Pulmonary artery endothelial cell (primary cell): ENCODE data around the gene NUDT22. TPM values are rescaled to one million over a fixed set of nuclear protein-coding genes. Genes with fewer than 3 reads are reported as not detected.
"Not testable (repeated sequence)": the region's sequence is repeated elsewhere in the genome, so short reads cannot be mapped to it uniquely, and the experiment has no call there.

Experiments used
- DNase-seq: peaks from one replicate; pipeline ENCODE4 v3.0.0-alpha.2; 2011; ENCODE audit warnings: low read depth, low spot score
- total RNA-seq: library from RNA; depleted of rRNA; stranded (reverse); fragments of >200 nt; gene quantifications from 2 replicates; pipeline ENCODE4 v1.2.3, GENCODE V29; 2014

The NUDT22 gene
- total RNA-seq, 1 donor from 2014 or later = 47.1 TPM

GRCh38 chr11:64241491-64242374 lies 15.7 kb downstream of the NUDT22 start:
- no peak for DNase-seq

- no peak for DNase-seq
Measured at GRCh38 chr11:64243236-64243854, 17.3 kb downstream of the NUDT22 start.

GRCh38 chr11:64244107-64244506 lies 18.0 kb downstream of the NUDT22 start:
- DNase-seq = no peak

GRCh38 chr11:64244966-64245365 lies 18.9 kb downstream of the NUDT22 start:
- DNase-seq = no peak

GRCh38 chr11:64245401-64245796 lies 19.3 kb downstream of the NUDT22 start:
- DNase-seq = no peak

- no peak for DNase-seq
Measured at GRCh38 chr11:64245797-64246620, 19.9 kb downstream of the NUDT22 start.

- DNase-seq = not testable (repeated sequence)
Measured at GRCh38 chr11:64246621-64246870, 20.5 kb downstream of the NUDT22 start.

- no peak for DNase-seq
Measured at GRCh38 chr11:64246871-64247728, 21.0 kb downstream of the NUDT22 start, which contains the start of gene PPP1R14B. Gene PPP1R14B, minus strand, starts transcription at chr11:64246943. Its CDS starts 270 bp downstream, at chr11:64246673.

- no peak for DNase-seq
Measured at GRCh38 chr11:64247729-64248531, 21.9 kb downstream of the NUDT22 start.

GRCh38 chr11:64248578-64248977 lies 22.5 kb downstream of the NUDT22 start:
- no peak for DNase-seq

GRCh38 chr11:64249038-64249437 lies 23.0 kb downstream of the NUDT22 start:
- no peak for DNase-seq

GRCh38 chr11:64249563-64250414 lies 23.7 kb downstream of the NUDT22 start:
- DNase-seq = no peak

GRCh38 chr11:64250415-64251015 lies 24.4 kb downstream of the NUDT22 start:
- DNase-seq = no peak

- DNase-seq = no peak
Measured at GRCh38 chr11:64251016-64251752, 25.1 kb downstream of the NUDT22 start, which contains the start of gene PLCB3. Gene PLCB3, plus strand, starts transcription at chr11:64251530. Its CDS starts 120 bp downstream, at chr11:64251650.

- DNase-seq = no peak
Measured at GRCh38 chr11:64251753-64252002, 25.6 kb downstream of the NUDT22 start.

GRCh38 chr11:64252003-64252872 lies 26.2 kb downstream of the NUDT22 start:
- no peak for DNase-seq

- DNase-seq = no peak
Measured at GRCh38 chr11:64253043-64253442, 27.0 kb downstream of the NUDT22 start.
